ENCODE results near the gene FBXO24.

- TF ChIP-seq CTCF (optimal IDR thresholded peaks at IDR 0.05 in 1 of 3, IDR thresholded peaks at IDR 0.05 in 1 of 3, conservative IDR thresholded peaks at IDR 0.05 in 1 of 3; ENCODE audit: extremely low read depth in 1 of 3, insufficient read depth in 2 of 3, low read length in 3 of 3) (no peak), EZH2 (IDR thresholded peaks at IDR 0.05; ENCODE audit: low read length) (no peak)
Observed at GRCh38 chr7:100573691-100574361, 12.3 kb upstream of the FBXO24 start, which contains the start of gene SAP25.
